Activated naive CD4-positive, alpha-beta T cell treated with anti-CD3 and anti-CD28 coated beads for 36 hours (primary cell): ENCODE measurements around the gene ENTHD1. TPM values are rescaled to one million over a fixed set of nuclear protein-coding genes. Genes with fewer than 3 reads are reported as not detected.
"Not testable (repeated sequence)": the region's sequence is repeated elsewhere in the genome, so short reads cannot be mapped to it uniquely, and the experiment has no call there.

Experiments
- CTCF ChIA-PET: fragments of 350-600 bp; sonication (Branson Sonifier 250); formaldehyde crosslinking; loops from one replicate; lab custom pipeline; 2021; ENCODE audit warnings: antibody characterized with exemption; lab: Charles Lee
- DNase-seq: peaks from one replicate; pipeline ENCODE4 v3.0.0-alpha.2; 2020
- H3K27ac Mint-ChIP-seq: one replicate; pipeline ENCODE4 v1.8.0; 2021; ENCODE audit warnings: mild to moderate bottlenecking, mixed read lengths
- H3K27me3 Mint-ChIP-seq: one replicate; pipeline ENCODE4 v1.8.0; 2021; ENCODE audit warnings: low read depth, mixed read lengths
- H3K36me3 Mint-ChIP-seq: one replicate; pipeline ENCODE4 v1.8.0; 2021; ENCODE audit warnings: low read depth, mixed read lengths
- H3K4me1 Mint-ChIP-seq: one replicate; pipeline ENCODE4 v1.8.0; 2021; ENCODE audit warnings: low read depth, mixed read lengths
- H3K4me3 Mint-ChIP-seq: one replicate; pipeline ENCODE4 v1.8.0; 2021; ENCODE audit warnings: mild to moderate bottlenecking, moderate library complexity, mixed read lengths
- H3K9me3 Mint-ChIP-seq: one replicate; pipeline ENCODE4 v1.8.0; 2021; ENCODE audit warnings: mixed read lengths
- intact Hi-C: fragments of 100-400 bp; cut with micrococcal nuclease; formaldehyde crosslinking; loops from one replicate; pipeline ENCODE4 v1.15.1; 2023
- total RNA-seq, 2 experiments: library from RNA; stranded (reverse); gene quantifications; one replicate each; pipeline ENCODE4 v1.2.3, GENCODE V29; 2021

ENTHD1 gene
- total RNA-seq, 2 experiments from 2014 or later: 0.64 to 0.81 TPM

GRCh38 chr22:39908737-39909136, 15.2 kb upstream of the ENTHD1 start:
- peaks cover 57% of the 10 kb centered on the region for H3K4me1 Mint-ChIP-seq
- peak overlapping the region; percentile 90 for H3K4me3 Mint-ChIP-seq
- peak; percentile 65 for DNase-seq
- no peaks in the 10 kb centered on the region for H3K9me3 Mint-ChIP-seq
- no peaks in the 10 kb centered on the region for H3K36me3 Mint-ChIP-seq
- no peaks in the 10 kb centered on the region for H3K27me3 Mint-ChIP-seq
- intact Hi-C loops: loop anchor here (5.0 kb wide), 1 partner anchor 1036 kb away; the partner anchor contains the start of gene CBX6
- peak overlapping the region; percentile 100 for H3K27ac Mint-ChIP-seq
- CTCF ChIA-PET: interaction anchor here (0.6 to 1.5 kb wide), 9 partner anchors 9 to 44 kb away, joined by 3 to 8 read pairs (median 3); no protein-coding TSS in a partner anchor

GRCh38 chr22:39908136-39908535, 14.6 kb upstream of the ENTHD1 start:
- CTCF ChIA-PET: interaction anchor here (0.6 to 1.5 kb wide), 7 partner anchors 15 to 116 kb away, joined by 3 to 8 read pairs (median 3); no protein-coding TSS in a partner anchor
- Mint-ChIP-seq H3K4me1 (peaks cover 51% of the 10 kb centered on the region), H3K9me3 (no peaks in the 10 kb centered on the region), H3K36me3 (no peaks in the 10 kb centered on the region), H3K27me3 (no peaks in the 10 kb centered on the region), H3K27ac (peak overlapping the region; percentile 100), H3K4me3 (peak overlapping the region; percentile 90)
- intact Hi-C loops: loop anchor here (5.0 kb wide), 1 partner anchor 1036 kb away; the partner anchor contains the start of gene CBX6
- no peak for DNase-seq

GRCh38 chr22:39907605-39908097, 14.1 kb upstream of the ENTHD1 start:
- Mint-ChIP-seq H3K27ac (peak overlapping the region; percentile 100), H3K27me3 (no peaks in the 10 kb centered on the region), H3K4me3 (peak overlapping the region; percentile 90), H3K36me3 (peaks cover 2% of the 10 kb centered on the region), H3K9me3 (no peaks in the 10 kb centered on the region), H3K4me1 (peaks cover 46% of the 10 kb centered on the region)
- CTCF ChIA-PET: interaction anchor here (0.6 to 1.5 kb wide), 7 partner anchors 11 to 117 kb away, joined by 3 to 8 read pairs (median 3); no protein-coding TSS in a partner anchor
- peak; percentile 34 for DNase-seq
- intact Hi-C loops: loop anchor here (2.0 to 5.0 kb wide), 2 partner anchors 13 to 1035 kb away; partner anchors contain the start of gene CBX6

GRCh38 chr22:39907047-39907446, 13.5 kb upstream of the ENTHD1 start:
- peak overlapping the region; percentile 90 for H3K4me3 Mint-ChIP-seq
- H3K27ac Mint-ChIP-seq: peak overlapping the region; percentile 100
- peak; percentile 70 for DNase-seq
- peaks cover 40% of the 10 kb centered on the region for H3K4me1 Mint-ChIP-seq
- CTCF ChIA-PET: interaction anchor here (1.0 kb wide), 1 partner anchor 12 kb away, joined by 3 read pairs; no protein-coding TSS in a partner anchor
- H3K36me3 Mint-ChIP-seq: peaks cover 3% of the 10 kb centered on the region
- H3K9me3 Mint-ChIP-seq: no peaks in the 10 kb centered on the region
- intact Hi-C loops: loop anchor here (2.0 to 5.0 kb wide), 2 partner anchors 14 to 1035 kb away; partner anchors contain the start of gene CBX6
- H3K27me3 Mint-ChIP-seq: no peaks in the 10 kb centered on the region

GRCh38 chr22:39906207-39906606, 12.6 kb upstream of the ENTHD1 start:
- Mint-ChIP-seq H3K4me3 (peak overlapping the region; percentile 90), H3K27me3 (no peaks in the 10 kb centered on the region), H3K36me3 (peaks cover 5% of the 10 kb centered on the region), H3K27ac (peak overlapping the region; percentile 100), H3K9me3 (no peaks in the 10 kb centered on the region), H3K4me1 (peaks cover 32% of the 10 kb centered on the region)
- CTCF ChIA-PET: interaction anchor here (0.8 to 1.6 kb wide), 2 partner anchors 11 to 15 kb away, joined by 3 read pairs; no protein-coding TSS in a partner anchor
- DNase-seq: no peak
- intact Hi-C loops: loop anchor here (2.0 to 5.0 kb wide), 2 partner anchors 15 to 1034 kb away; partner anchors contain the start of gene CBX6

GRCh38 chr22:39905687-39906086, 12.1 kb upstream of the ENTHD1 start:
- DNase-seq: peak; percentile 67
- Mint-ChIP-seq H3K4me1 (peaks cover 31% of the 10 kb centered on the region), H3K4me3 (peak overlapping the region; percentile 90), H3K9me3 (no peaks in the 10 kb centered on the region), H3K27ac (peak overlapping the region; percentile 100), H3K36me3 (peaks cover 5% of the 10 kb centered on the region), H3K27me3 (no peaks in the 10 kb centered on the region)
- intact Hi-C loops: loop anchor here (2.0 to 5.0 kb wide), 2 partner anchors 15 to 1033 kb away; partner anchors contain the start of gene CBX6
- CTCF ChIA-PET: interaction anchor here (0.8 to 1.6 kb wide), 4 partner anchors 8 to 40 kb away, joined by 3 read pairs; no protein-coding TSS in a partner anchor

GRCh38 chr22:39904862-39905261, 11.3 kb upstream of the ENTHD1 start:
- CTCF ChIA-PET: interaction anchor here (0.8 to 1.6 kb wide), 5 partner anchors 9 to 55 kb away, joined by 3 read pairs; no protein-coding TSS in a partner anchor
- Mint-ChIP-seq H3K4me3 (peak overlapping the region; percentile 90), H3K27ac (peak overlapping the region; percentile 100), H3K4me1 (peaks cover 31% of the 10 kb centered on the region), H3K27me3 (no peaks in the 10 kb centered on the region), H3K9me3 (no peaks in the 10 kb centered on the region), H3K36me3 (peaks cover 5% of the 10 kb centered on the region)
- intact Hi-C loops: loop anchor here (5.0 kb wide), 3 partner anchors 32 to 1033 kb away; partner anchors contain the start of genes CBX6 and TNRC6B
- DNase-seq: peak; percentile 49

GRCh38 chr22:39904024-39904423, 10.5 kb upstream of the ENTHD1 start:
- peak overlapping the region; percentile 90 for H3K4me3 Mint-ChIP-seq
- H3K9me3 Mint-ChIP-seq, DNase-seq, H3K27me3 Mint-ChIP-seq, H3K36me3 Mint-ChIP-seq: not testable (repeated sequence)
- peak overlapping the region; percentile 100 for H3K27ac Mint-ChIP-seq
- CTCF ChIA-PET: interaction anchor here (0.8 to 1.3 kb wide), 3 partner anchors 9 to 56 kb away, joined by 3 read pairs; no protein-coding TSS in a partner anchor
- intact Hi-C loops: loop anchor here (5.0 kb wide), 2 partner anchors 33 to 273 kb away; partner anchors contain the start of gene TNRC6B
- H3K4me1 Mint-ChIP-seq: peaks cover 27% of the 10 kb centered on the region

GRCh38 chr22:39901565-39902146, 8.1 kb upstream of the ENTHD1 start:
- peak overlapping the region; percentile 90 for H3K4me3 Mint-ChIP-seq
- peak overlapping the region; percentile 100 for H3K27ac Mint-ChIP-seq
- no peaks in the 10 kb centered on the region for H3K27me3 Mint-ChIP-seq
- peaks cover 18% of the 10 kb centered on the region for H3K4me1 Mint-ChIP-seq
- DNase-seq: no peak
- no peaks in the 10 kb centered on the region for H3K9me3 Mint-ChIP-seq
- CTCF ChIA-PET: interaction anchor here (1.3 kb wide), 1 partner anchor 17 kb away, joined by 3 read pairs; no protein-coding TSS in a partner anchor
- intact Hi-C loops: loop anchor here (2.0 to 5.0 kb wide), 4 partner anchors 36 to 276 kb away; partner anchors contain the start of gene TNRC6B
- H3K36me3 Mint-ChIP-seq: peaks cover 5% of the 10 kb centered on the region

- Mint-ChIP-seq H3K27me3 (no peaks in the 10 kb centered on the region), H3K4me1 (peaks cover 18% of the 10 kb centered on the region), H3K9me3 (no peaks in the 10 kb centered on the region), H3K36me3 (peaks cover 5% of the 10 kb centered on the region), H3K4me3 (peak within 1 kb of the TSS; percentile 90), H3K27ac (peak within 1 kb of the TSS; percentile 100)
- intact Hi-C loops: loop anchor here (2.0 to 5.0 kb wide), 4 partner anchors 37 to 277 kb away; partner anchors contain the start of gene TNRC6B
- DNase-seq: peak; percentile 82
- CTCF ChIA-PET: interaction anchor here (1.3 kb wide), 1 partner anchor 18 kb away, joined by 3 read pairs; no protein-coding TSS in a partner anchor
These were observed 7.0 kb upstream of the ENTHD1 start, which contains the start of gene GRAP2 for GRCh38 chr22:39900306-39901227. TSS of gene GRAP2 (plus strand) at chr22:39901084. CDS start at chr22:39947107, 46,023 bp downstream.

- Mint-ChIP-seq H3K27me3 (no peaks in the 10 kb centered on the region), H3K4me3 (no peak overlapping the region), H3K4me1 (peaks cover 18% of the 10 kb centered on the region), H3K27ac (peak overlapping the region; percentile 39), H3K36me3 (peaks cover 5% of the 10 kb centered on the region), H3K9me3 (no peaks in the 10 kb centered on the region)
- intact Hi-C loops: loop anchor here (10.0 kb wide), 1 partner anchor 116 kb away; no protein-coding TSS in a partner anchor
- CTCF ChIA-PET: interaction anchor here (0.6 kb wide), 1 partner anchor 126 kb away, joined by 3 read pairs; no protein-coding TSS in a partner anchor
- no peak for DNase-seq
These were observed 5.4 kb upstream of the ENTHD1 start for GRCh38 chr22:39898997-39899396.
